GM18873 (cell line): ENCODE results near the gene LRRC23.
"Not testable (repeated sequence)": the region's sequence is repeated elsewhere in the genome, so short reads cannot be mapped to it uniquely, and the experiment has no call there.

Experiments
- ATAC-seq: cut with Tn5 transposase; IDR thresholded peaks from one replicate; pipeline ENCODE4 v1.9.1; 2021; ENCODE audit warnings: mild to moderate bottlenecking, moderate library complexity, moderate number of reproducible peaks; ENCODE audit not compliant: unreplicated experiment, low FRiP score

The LRRC23 gene

DNA sequence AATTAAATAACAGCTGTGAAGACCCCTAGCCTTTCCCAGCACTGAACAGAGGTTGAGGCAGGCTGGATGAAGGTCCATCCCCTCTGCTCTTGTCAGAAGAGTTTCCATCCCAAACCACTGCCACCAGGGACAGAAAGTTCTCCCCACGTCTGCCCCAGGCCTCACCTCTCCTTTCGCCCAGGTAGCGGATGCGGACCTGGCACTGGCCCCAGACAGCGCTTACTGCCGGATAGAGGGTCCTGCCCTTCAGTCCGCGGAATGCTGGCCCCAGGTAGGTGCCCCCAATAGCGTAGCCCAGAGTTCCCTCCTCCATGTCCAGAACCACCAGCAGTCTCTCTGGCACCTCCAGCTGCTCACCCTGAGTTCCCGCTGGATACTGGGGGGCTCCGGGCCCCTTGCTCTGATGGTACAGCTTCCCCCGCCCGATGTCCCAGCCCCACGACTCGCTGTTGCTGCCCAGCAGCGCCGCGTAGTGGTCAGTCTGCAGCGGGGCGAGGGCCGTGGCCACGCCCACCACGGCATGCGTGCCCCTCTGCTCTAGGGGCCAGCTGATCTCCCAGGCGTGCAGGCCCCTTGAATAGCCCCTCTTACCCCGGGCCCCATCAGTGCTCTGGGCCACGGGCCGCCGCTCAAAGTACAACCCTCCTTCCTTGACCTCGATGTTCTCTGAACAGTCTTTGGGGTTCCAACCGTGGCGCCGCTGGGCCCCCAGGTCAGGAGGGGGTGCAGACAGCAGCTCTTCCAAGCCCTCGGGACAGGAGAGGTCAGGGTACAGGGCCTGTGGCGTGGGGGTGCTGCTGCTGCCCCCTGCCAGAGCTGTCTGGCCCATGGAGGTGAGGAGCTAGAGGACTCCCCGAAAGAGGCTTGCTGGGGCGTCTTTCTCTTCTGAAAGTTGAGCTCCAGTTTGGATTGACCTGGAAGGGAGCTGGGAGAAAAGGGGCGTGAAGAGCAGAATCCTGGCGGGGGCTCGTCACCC lies 32.3 kb upstream of the LRRC23 start:
- no peak for ATAC-seq

- peak; percentile 54 for ATAC-seq
Measured at GRCh38 chr12:6873094-6874014, 31.3 kb upstream of the LRRC23 start, which contains the start of gene SPSB2. Gene SPSB2, minus strand, starts transcription at chr12:6873303. Its CDS starts 402 bp downstream, at chr12:6872901.

GRCh38 chr12:6874015-6874368 lies 30.6 kb upstream of the LRRC23 start:
- ATAC-seq = not testable (repeated sequence)

GRCh38 chr12:6879824-6880223 lies 24.8 kb upstream of the LRRC23 start:
- ATAC-seq = not testable (repeated sequence)

GRCh38 chr12:6883252-6883651 lies 21.4 kb upstream of the LRRC23 start:
- ATAC-seq = no peak

DNA sequence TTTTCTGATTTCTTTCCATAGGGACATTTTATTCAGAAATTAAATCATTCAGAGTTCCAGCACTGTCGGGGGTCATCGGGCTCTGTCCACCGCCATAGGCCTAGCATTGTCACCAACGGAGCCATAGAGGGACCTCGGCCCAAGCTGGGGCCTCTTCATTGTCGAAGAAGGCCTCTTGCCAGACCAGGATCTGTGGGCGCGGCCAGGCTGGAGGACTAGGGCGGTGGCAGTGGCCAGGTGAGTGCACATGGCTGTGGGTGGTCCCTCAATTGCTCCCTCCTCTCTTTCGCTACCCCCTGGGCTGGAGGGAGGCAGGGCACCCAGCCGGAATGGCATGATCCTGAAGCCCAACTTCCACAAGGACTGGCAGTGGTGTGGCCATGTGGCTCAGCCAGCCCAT lies 20.9 kb upstream of the LRRC23 start:
- no peak for ATAC-seq

GRCh38 chr12:6884539-6884938 lies 20.1 kb upstream of the LRRC23 start:
- ATAC-seq = no peak

- ATAC-seq = not testable (repeated sequence)
Measured at GRCh38 chr12:6886206-6886999, 18.2 kb upstream of the LRRC23 start.

DNA sequence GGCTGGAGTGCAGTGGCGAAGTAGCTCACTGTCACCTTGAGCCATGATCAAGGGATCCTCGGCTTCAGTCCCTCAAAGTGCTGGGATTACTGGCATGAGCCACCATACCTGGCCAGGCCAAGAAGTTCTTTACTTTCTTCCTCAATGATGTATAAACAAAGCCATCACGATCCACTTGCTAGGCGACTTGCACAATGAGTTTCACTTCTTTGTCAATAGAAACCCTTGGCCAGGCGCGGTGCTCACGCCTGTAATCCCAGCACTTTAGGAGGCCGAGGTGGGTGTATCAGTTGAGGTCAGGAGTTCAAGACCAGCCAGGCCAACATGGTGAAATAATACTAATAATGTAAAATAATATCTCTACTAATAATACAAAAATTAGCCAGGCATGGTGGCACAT lies 17.2 kb upstream of the LRRC23 start:
- ATAC-seq = no peak

GRCh38 chr12:6888360-6888759 lies 16.3 kb upstream of the LRRC23 start:
- ATAC-seq = no peak

- not testable (repeated sequence) for ATAC-seq
Measured at GRCh38 chr12:6888794-6889193, 15.8 kb upstream of the LRRC23 start.

DNA sequence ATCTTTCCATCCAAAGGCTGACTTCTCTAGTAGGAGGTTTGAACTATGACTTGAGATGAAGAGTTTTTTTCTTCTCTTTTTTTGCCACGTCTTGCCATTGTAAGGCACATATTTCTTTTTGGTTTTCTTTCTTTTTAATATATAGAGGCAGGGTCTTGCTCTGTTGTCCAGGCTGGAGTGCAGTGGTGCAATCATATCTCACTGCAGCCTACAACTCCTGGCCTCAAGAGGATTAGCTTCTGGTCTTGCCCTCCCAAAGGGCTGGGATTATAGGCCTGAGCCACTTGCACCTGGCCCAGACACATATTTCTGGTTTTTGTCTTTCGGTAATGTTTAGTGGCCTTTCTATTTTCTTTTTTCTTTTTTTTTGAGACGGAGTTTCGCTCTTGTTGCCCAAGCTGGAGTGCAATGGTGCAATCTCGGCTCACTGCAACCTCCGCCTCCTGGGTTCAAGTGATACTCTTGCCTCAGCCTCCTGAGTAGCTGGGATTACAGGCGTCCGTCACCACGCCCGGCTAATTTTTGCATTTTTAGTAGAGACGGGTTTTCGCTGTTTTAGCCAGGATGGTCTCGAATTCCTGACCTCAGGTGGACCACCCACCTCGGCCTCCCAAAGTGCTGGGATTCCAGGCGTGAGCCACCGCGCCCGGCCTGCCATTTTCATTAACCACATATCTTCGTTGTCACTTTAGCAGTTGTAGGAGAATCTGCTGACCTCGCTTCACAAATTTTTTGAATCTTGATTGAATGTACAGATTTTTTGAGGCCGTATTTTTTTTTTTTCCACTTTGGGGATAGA lies 14.6 kb upstream of the LRRC23 start:
- not testable (repeated sequence) for ATAC-seq

GRCh38 chr12:6890789-6891645 lies 13.6 kb upstream of the LRRC23 start:
- ATAC-seq = peak; percentile 92

- ATAC-seq = no peak
Measured at GRCh38 chr12:6891646-6892001, 13.0 kb upstream of the LRRC23 start.

- ATAC-seq = not testable (repeated sequence)
Measured at GRCh38 chr12:6892683-6893082, 11.9 kb upstream of the LRRC23 start.

- ATAC-seq = no peak
Measured at GRCh38 chr12:6894321-6894720, 10.3 kb upstream of the LRRC23 start.

DNA sequence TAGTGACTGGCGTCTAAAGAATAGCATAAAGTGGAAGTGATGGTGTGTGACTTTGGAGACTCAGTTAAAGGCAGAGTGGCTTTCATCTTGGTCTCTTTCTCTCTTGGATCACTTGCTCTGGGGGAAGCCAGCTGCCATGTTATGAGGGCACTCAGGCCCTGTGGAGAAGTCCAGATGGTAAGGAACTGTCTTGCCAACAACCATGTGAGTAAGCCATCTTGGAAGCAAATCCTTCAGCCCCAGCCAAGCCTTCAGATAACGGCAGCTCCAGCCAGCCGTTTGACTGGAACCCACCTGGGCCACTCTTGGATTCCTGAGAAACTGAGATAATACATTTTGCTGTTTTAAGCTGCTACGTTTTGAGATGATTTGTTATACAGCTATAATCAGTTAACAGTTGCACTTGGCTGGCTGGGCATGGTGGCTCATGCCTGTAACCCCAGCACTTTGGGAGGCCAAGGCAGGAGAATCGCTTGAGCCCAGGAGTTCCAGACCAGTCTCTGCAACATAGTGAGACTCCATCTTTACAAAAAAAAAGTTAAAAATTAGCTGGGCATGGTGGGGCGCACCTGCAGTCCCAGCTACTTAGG lies 7.7 kb upstream of the LRRC23 start:
- ATAC-seq = no peak

GRCh38 chr12:6899427-6899826 lies 5.2 kb upstream of the LRRC23 start:
- ATAC-seq = no peak
